ENCODE measurements around the gene IRAG1. TPM values are rescaled to one million over a fixed set of nuclear protein-coding genes. Genes with fewer than 3 reads are reported as not detected.
A peak's percentile ranks its signal among the peaks of the same experiment; 100 is the strongest.

Gene IRAG1
- total RNA-seq, 1 experiment from 2014 or later, result not detected

DNA sequence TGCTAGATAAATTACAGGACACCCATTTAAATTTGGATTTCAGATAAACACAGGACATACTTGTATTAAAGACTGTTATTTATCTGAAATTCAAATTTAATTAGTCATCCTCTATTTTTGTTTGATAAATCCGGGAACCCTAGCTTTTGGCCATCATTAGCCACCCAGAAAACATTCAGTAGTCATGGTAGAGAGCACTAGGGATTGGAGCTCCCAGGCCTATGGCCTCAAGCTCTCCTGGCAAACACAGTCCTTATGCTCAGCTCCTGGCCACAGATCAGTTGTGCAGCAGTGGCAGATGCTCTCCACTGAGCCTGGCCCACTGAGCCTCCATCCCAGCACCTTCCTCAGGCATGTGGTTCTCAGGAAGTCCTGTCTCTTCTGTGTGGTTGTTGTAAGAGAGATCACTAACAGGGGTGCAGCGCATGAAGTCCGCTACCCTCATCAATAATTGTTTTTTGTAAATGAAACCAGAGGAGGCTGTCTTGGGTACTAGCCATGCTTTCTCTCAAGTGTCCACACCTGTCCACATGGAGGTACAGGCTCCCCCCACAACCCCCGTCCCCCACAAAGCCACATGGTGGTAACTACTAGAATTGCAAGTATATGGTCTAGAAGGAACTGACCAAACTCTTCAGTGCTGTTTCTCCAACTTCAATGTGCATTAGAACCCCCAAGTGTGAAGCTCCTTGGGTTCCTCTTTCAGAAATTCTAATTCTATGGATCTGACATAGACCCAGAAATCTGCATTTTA is 1.1 kb upstream of the IRAG1 start:
- H3K4me3 Mint-ChIP-seq (ENCODE audit: unreplicated experiment), result no peak overlapping the region
- POLR2A ChIA-PET, result interaction anchor here (0.6 to 1.5 kb wide), 3 partner anchors 153 to 356 kb away, joined by 3 to 5 read pairs (median 3); partner anchors contain the start of gene RNF141
- no peak for DNase-seq (ENCODE audit: unreplicated experiment)
- no peaks in the 10 kb centered on the region for H3K4me1 Mint-ChIP-seq (ENCODE audit: insufficient read depth, unreplicated experiment)
- peaks cover 25% of the 10 kb centered on the region for H3K27me3 Mint-ChIP-seq (ENCODE audit: insufficient read depth, unreplicated experiment)
- BruUV-seq (replicated peaks), result no TSS peak
- H3K9me3 Mint-ChIP-seq (ENCODE audit: unreplicated experiment), result no peaks in the 10 kb centered on the region
- intact Hi-C loops (cut with micrococcal nuclease), result no loop called here
- CTCF ChIA-PET, result interaction anchor here (0.5 kb wide), 1 partner anchor 180 kb away, joined by 4 read pairs; no protein-coding TSS in a partner anchor
- H3K36me3 Mint-ChIP-seq (ENCODE audit: insufficient read depth, unreplicated experiment), result no peaks in the 10 kb centered on the region
- no peak overlapping the region for H3K27ac Mint-ChIP-seq (ENCODE audit: low read depth, unreplicated experiment)
- TF ChIP-seq, protein P1, sequence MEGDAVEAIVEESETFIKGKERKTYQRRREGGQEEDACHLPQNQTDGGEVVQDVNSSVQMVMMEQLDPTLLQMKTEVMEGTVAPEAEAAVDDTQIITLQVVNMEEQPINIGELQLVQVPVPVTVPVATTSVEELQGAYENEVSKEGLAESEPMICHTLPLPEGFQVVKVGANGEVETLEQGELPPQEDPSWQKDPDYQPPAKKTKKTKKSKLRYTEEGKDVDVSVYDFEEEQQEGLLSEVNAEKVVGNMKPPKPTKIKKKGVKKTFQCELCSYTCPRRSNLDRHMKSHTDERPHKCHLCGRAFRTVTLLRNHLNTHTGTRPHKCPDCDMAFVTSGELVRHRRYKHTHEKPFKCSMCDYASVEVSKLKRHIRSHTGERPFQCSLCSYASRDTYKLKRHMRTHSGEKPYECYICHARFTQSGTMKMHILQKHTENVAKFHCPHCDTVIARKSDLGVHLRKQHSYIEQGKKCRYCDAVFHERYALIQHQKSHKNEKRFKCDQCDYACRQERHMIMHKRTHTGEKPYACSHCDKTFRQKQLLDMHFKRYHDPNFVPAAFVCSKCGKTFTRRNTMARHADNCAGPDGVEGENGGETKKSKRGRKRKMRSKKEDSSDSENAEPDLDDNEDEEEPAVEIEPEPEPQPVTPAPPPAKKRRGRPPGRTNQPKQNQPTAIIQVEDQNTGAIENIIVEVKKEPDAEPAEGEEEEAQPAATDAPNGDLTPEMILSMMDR (IDR thresholded peaks at IDR 0.05; ENCODE audit: unreplicated experiment), result no peak

DNA sequence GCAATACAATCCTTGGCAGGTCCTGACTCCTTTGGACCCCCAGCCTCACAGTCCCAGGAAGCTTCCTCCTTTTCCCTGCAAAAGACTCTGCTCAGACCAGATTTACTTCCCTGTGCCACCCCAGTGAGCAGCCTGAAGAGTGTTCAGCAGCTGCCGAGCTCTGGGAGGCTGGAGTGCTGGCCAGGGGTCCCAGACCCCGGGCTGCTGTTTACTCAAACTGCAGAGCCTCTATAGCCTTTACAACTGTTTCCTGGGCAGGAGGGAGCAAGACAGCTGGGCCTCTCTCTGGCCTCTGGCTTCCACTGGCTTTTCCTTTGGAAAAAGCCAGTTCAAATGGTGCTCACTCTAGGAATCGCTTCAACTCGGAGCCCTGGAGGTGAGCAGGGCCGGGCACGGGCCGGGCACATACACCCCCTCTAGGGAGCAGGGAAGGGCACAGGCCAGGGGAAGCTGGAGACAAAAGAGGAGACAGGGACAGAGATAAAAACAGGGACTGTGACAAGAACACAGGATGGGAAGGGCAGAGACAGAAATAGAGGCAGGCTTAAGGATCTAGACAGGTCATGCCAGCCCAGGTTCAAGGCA is 932 bp downstream of the IRAG1 start:
- Mint-ChIP-seq H3K27ac (ENCODE audit: low read depth, unreplicated experiment) (no peak overlapping the region), H3K36me3 (ENCODE audit: insufficient read depth, unreplicated experiment) (no peaks in the 10 kb centered on the region)
- CTCF ChIA-PET, result interaction anchor here (1.7 kb wide), 1 partner anchor 39 kb away, joined by 5 read pairs; no protein-coding TSS in a partner anchor

DNA sequence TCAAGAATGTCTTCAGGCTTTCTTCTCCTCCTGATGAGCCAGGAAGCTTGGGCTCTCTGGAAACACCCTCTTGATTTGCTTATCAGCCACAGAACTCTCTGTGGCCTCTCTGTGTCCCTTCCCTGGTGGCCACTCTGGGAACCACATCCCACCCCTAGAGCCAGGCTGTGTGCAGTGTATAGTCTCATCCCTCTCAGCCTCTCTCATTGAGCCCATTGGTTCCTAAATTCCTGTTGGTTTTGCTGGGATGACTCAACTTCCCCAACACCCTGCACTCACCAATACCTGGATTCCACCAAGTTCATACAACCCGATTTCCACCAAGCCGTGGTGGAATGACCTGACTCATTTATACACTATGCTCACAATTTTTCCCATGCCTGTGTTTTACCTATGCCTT is 5.2 kb downstream of the IRAG1 start:
- Mint-ChIP-seq H3K36me3 (ENCODE audit: insufficient read depth, unreplicated experiment) (no peaks in the 10 kb centered on the region), H3K27ac (ENCODE audit: low read depth, unreplicated experiment) (no peak overlapping the region), H3K4me1 (ENCODE audit: insufficient read depth, unreplicated experiment) (no peaks in the 10 kb centered on the region), H3K27me3 (ENCODE audit: insufficient read depth, unreplicated experiment) (peaks cover 25% of the 10 kb centered on the region), H3K9me3 (ENCODE audit: unreplicated experiment) (no peaks in the 10 kb centered on the region), H3K4me3 (ENCODE audit: unreplicated experiment) (no peak overlapping the region)
- intact Hi-C loops (cut with micrococcal nuclease), result no loop called here
- POLR2A ChIA-PET, result no interaction called here
- no peak for DNase-seq (ENCODE audit: unreplicated experiment)
- no TSS peak for BruUV-seq (replicated peaks)
- CTCF ChIA-PET, result interaction anchor here (0.6 to 1.2 kb wide), 2 partner anchors 25 to 282 kb away, joined by 3 to 4 read pairs; no protein-coding TSS in a partner anchor
- TF ChIP-seq, protein P1 (IDR thresholded peaks at IDR 0.05; ENCODE audit: unreplicated experiment), result peak; percentile 15

More for the DNA sequence above, 932 bp downstream of the IRAG1 start:
- Mint-ChIP-seq H3K4me3 (ENCODE audit: unreplicated experiment) (no peak overlapping the region), H3K4me1 (ENCODE audit: insufficient read depth, unreplicated experiment) (no peaks in the 10 kb centered on the region), H3K27me3 (ENCODE audit: insufficient read depth, unreplicated experiment) (peaks cover 25% of the 10 kb centered on the region), H3K9me3 (ENCODE audit: unreplicated experiment) (no peaks in the 10 kb centered on the region)
- no TSS peak for BruUV-seq (replicated peaks)
- DNase-seq (ENCODE audit: unreplicated experiment), result no peak
- POLR2A ChIA-PET, result interaction anchor here (0.7 kb wide), 1 partner anchor 187 kb away, joined by 4 read pairs; no protein-coding TSS in a partner anchor
- intact Hi-C loops (cut with micrococcal nuclease), result no loop called here
- TF ChIP-seq, protein P1 (IDR thresholded peaks at IDR 0.05; ENCODE audit: unreplicated experiment), result no peak

DNA sequence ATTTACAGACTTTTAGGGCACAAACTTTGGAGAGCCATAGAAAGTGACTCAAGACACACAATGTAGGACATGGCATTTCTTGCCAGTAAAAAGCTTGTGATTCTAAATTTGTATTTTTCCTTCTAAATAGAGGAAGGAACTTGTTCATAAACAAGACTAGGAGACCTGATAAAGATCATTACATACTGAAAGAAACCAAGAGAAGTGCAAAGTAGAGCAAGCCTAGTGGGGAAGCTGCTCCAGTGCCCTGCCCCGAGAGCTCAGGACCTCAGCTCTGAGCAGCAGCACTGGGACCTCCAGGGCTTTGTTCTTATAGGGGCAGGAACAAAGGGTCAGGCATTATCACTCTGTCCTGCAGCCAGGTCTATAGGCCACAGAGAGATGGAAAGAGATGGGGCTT is 7.2 kb downstream of the IRAG1 start:
- ChIA-PET POLR2A (no interaction called here), CTCF (no interaction called here)
- no peak overlapping the region for H3K27ac Mint-ChIP-seq (ENCODE audit: low read depth, unreplicated experiment)
- no peak for DNase-seq (ENCODE audit: unreplicated experiment)
- no peak overlapping the region for H3K4me3 Mint-ChIP-seq (ENCODE audit: unreplicated experiment)
- H3K36me3 Mint-ChIP-seq (ENCODE audit: insufficient read depth, unreplicated experiment), result no peaks in the 10 kb centered on the region
- intact Hi-C loops (cut with micrococcal nuclease), result no loop called here
- no peaks in the 10 kb centered on the region for H3K4me1 Mint-ChIP-seq (ENCODE audit: insufficient read depth, unreplicated experiment)
- TF ChIP-seq, protein P1 (IDR thresholded peaks at IDR 0.05; ENCODE audit: unreplicated experiment), result no peak
- no TSS peak for BruUV-seq (replicated peaks)
- H3K9me3 Mint-ChIP-seq (ENCODE audit: unreplicated experiment), result no peaks in the 10 kb centered on the region
- H3K27me3 Mint-ChIP-seq (ENCODE audit: insufficient read depth, unreplicated experiment), result peaks cover 10% of the 10 kb centered on the region

All from MCF 10A (cell line).